GM19099 (cell line): Measurements from ENCODE around the gene GIGYF2.

Experiments used
- POLR2A ChIP-seq: IDR thresholded peaks from 3 replicates; pipeline ENCODE4 v1.6.1; 2011; ENCODE audit warnings: low read depth; ENCODE audit not compliant: insufficient read length; ENCODE audit errors: extremely low read depth

GIGYF2 gene

GRCh38 chr2:232674491-232674890 is 22.6 kb upstream of the GIGYF2 start:
- TF ChIP-seq POLR2A: no peak

GRCh38 chr2:232675381-232675780 is 21.8 kb upstream of the GIGYF2 start:
- no peak for TF ChIP-seq POLR2A

GRCh38 chr2:232680006-232680405 is 17.1 kb upstream of the GIGYF2 start:
- no peak for TF ChIP-seq POLR2A

DNA sequence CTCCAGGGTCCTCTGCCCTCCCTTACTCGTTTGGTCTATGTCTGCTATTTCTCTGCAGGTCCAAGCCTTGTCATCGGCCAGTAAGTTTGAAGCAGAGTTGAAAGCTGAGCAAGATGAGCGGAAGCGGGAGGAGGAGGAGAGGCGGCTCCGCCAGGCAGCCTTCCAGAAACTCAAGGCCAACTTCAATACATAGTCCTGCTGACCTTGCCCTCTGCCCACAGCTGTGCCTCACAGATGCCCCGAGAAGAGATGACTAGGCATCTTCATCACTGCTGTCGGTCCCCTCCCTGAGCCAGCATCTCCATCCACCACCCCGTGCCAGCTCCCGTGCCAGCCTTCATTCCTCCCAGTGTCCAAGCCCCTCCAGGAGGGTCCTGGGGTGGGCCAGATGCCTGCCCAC is 15.6 kb upstream of the GIGYF2 start:
- TF ChIP-seq POLR2A: no peak

DNA sequence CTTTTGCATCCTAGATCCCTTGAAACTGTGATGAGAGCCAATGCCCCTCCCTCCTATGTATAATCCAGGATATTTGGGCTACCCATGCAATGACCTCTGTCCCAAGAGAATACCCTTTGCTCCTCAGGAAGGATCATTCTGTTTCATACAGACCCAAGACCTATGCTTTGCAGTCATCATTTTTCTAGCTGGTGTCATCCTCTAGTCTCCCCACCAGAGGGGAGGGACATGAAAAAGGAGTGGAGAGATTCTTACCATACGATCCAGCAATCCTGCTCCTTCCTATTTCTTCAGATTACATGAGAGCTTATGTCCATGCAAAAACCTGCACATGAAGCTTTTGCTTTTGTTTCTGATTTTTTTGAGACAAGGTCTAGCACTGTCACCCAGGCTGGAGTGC is 13.8 kb upstream of the GIGYF2 start:
- TF ChIP-seq POLR2A: no peak

DNA sequence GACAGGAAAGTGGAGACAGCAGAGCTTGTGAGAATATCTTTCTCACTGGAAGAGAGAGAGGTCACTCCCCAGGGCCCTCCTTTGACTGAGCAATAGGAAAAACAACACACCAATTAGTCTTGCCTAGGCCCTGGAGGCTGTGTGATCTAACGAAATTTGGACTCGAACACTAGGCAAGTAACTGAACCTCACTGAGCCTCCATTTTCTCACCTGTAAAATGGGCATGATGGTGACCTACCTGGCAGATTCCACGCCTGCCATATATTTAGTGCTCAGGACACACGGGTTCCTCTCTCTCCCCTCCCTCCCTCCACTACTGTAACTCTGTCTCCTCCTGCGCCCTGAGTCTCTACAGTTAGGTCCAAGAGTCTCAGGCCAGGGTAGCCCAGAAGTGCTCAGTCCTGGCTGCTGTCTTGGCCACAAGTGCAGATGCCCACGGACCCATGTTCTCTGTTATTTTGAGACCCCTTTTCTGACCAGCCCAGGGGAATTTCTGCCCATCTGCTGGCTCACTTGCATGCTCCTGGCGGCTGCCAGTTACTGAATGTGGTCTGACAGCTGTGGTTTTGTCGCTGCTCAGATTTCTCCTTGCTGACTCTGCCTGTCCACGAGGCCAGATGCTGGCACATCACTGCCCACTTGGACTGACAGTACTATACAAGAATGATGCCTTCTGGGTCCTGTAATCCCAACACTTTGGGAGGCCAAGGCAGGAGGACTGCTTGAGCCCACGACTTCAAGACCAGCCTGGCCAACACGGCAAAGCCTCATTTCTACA is 9.6 kb upstream of the GIGYF2 start:
- TF ChIP-seq POLR2A: no peak

GRCh38 chr2:232688201-232688600 is 8.9 kb upstream of the GIGYF2 start:
- TF ChIP-seq POLR2A: no peak

DNA sequence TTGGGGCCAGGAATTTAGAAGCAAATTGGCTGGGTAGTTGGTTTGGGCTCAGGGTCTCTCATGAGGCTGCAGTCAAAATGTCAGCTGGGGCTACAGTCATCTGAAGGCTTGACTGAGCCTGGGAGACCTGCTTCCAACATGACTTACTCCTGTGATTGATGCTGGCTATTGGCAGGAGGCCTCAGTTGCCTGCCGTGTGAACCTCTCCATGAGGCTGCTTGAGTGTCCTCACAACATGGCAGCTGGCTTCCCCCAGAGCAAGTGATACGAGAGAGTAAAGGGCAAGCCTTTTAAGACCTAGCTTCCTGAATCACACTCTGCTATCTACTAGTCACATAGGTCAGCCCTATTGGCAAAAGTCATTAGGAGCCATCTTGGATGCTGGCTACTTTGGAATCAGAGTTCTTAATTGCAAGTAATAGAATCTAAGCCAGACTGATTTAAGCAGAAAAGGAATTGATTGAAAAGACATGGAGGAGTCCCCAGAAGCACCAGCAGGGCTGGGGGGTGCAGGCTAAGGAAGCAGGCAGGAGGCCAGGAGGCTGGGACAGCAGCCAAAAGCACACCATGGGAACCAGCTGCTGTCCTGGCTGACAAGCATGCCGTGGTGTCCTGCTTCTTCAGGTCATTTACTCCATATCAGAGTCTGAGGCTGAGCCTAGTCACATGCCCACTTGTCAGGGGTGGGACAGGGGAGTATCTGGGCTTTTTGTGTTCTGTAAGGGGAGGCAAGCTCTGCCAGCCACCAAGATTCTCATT is 7.8 kb upstream of the GIGYF2 start:
- TF ChIP-seq POLR2A: no peak

GRCh38 chr2:232693344-232693743 is 3.8 kb upstream of the GIGYF2 start:
- no peak for TF ChIP-seq POLR2A

- no peak for TF ChIP-seq POLR2A
Measured at GRCh38 chr2:232696609-232697058, 497 bp upstream of the GIGYF2 start.

DNA sequence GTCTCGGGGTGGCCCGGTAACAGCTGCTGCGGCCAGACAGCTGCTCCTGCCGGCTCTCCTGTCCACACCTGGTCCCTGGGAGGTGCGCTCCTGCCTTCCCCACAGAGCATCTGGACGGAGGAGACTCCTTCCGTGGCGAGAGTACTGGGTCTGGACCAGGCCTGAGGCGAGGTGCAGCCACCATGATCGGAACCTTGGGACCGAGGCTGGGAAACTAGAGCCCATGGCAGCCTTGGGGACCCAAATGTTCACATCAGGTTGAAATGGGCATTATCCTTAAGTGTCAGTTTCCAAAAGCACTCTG is 628 bp downstream of the GIGYF2 start:
- TF ChIP-seq POLR2A: no peak

- no peak for TF ChIP-seq POLR2A
Measured at GRCh38 chr2:232698556-232699091, 1.5 kb downstream of the GIGYF2 start.

- TF ChIP-seq POLR2A: no peak
Measured at GRCh38 chr2:232699110-232699509, 2.0 kb downstream of the GIGYF2 start.

GRCh38 chr2:232700154-232700553 is 3.0 kb downstream of the GIGYF2 start:
- TF ChIP-seq POLR2A: no peak

DNA sequence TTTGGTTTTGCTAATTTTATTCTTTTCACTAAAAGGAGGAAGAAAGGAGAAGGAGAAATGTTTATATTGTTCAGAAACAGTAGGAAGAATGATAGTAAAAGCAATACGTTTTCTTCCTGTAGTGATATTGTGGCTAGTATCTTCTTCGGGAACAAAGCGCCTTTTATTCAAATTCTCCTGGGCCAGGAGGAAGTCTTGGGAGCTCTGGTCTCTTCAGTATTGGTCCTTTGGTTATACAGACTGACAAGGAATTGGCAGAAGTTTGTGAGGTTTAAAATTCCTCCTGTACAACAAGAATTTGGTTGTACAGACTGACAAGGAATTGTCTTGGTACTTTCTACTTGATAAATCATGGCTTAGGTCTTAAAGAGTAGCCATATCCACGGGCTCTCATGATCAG is 9.9 kb downstream of the GIGYF2 start:
- TF ChIP-seq POLR2A: no peak

GRCh38 chr2:232713505-232713904 is 16.4 kb downstream of the GIGYF2 start:
- no peak for TF ChIP-seq POLR2A
